Neural progenitor cell (in vitro differentiated cells): Measurements from ENCODE around the gene CHST3.

Experiments used
- CTCF ChIP-seq: fragments of 200-600 bp; sonication (generic); IDR thresholded peaks from 2 replicates; pipeline ENCODE4 v1.5.1; 2017; ENCODE audit warnings: antibody characterized with exemption, mild to moderate bottlenecking
- EZH2 ChIP-seq: fragments of 200-600 bp; sonication (generic); IDR thresholded peaks from 2 replicates; pipeline ENCODE4 v1.6.1; 2017; ENCODE audit warnings: antibody characterized with exemption, mild to moderate bottlenecking, moderate library complexity

- TF ChIP-seq CTCF (no peak), EZH2 (no peak)
Observed at GRCh38 chr10:72001033-72001395, 36.8 kb downstream of the CHST3 start.
